Skin epidermis (tissue), 12 donors: Measurements from ENCODE around the gene CD55.

ENCODE experiments used
- H3K27ac ChIP-seq, 21 experiments: fragments of 200-600 bp; sonication (generic) in 11 of 21; one replicate each; pipeline ENCODE4 v1.5.0; 2020; ENCODE audit warnings: mild to moderate bottlenecking in 3 of 21, inconsistent platforms in 2 of 21, moderate library complexity in 2 of 21
- H3K4me3 ChIP-seq, 7 experiments: fragments of 200-600 bp; sonication (generic) in 2 of 7; one replicate each; pipeline ENCODE4 v1.5.0; 2020; ENCODE audit warnings: inconsistent platforms in 2 of 7, mild to moderate bottlenecking in 2 of 7, moderate library complexity in 1 of 7

The CD55 gene, protein sequence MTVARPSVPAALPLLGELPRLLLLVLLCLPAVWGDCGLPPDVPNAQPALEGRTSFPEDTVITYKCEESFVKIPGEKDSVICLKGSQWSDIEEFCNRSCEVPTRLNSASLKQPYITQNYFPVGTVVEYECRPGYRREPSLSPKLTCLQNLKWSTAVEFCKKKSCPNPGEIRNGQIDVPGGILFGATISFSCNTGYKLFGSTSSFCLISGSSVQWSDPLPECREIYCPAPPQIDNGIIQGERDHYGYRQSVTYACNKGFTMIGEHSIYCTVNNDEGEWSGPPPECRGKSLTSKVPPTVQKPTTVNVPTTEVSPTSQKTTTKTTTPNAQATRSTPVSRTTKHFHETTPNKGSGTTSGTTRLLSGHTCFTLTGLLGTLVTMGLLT

GRCh38 chr1:207321079-207321789, at the start of gene CD55:
CD55 (plus strand) TSS chr1:207321678; CDS start chr1:207321766, 88 bp downstream.
- H3K4me3 ChIP-seq, result peak within 1 kb of the TSS; percentile 60 to 85 (median 75)

GRCh38 chr1:207274882-207275281, 46.6 kb upstream of the CD55 start:
- Histone ChIP-seq H3K4me3 (no peak overlapping the region), H3K27ac (no peak overlapping the region)

More at GRCh38 chr1:207321079-207321789, at the start of gene CD55:
- H3K27ac ChIP-seq, result peak within 1 kb of the TSS; percentile 75 to 100 (median 95)

DNA sequence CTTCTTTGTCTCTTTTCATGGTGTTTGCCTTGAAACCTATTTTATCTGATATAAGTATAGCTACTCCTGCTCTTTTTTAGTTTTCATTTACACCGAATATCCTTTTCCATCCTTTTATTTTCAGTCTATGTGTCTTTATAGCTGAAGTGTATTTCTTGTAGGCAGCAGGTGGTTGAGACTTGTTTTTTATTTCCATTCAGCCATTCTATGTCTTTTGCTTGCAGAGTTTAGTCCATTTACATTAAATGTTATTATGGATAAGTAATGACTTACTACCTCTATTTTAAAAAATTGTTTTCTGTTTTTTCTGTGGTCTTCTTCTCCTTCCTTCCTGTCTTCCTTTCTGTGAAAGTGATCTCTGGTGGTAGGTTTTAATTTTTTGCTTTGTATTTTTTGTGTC, 45.0 kb upstream of the CD55 start:
- H3K4me3 ChIP-seq, result no peak overlapping the region
- no peak overlapping the region for H3K27ac ChIP-seq

DNA sequence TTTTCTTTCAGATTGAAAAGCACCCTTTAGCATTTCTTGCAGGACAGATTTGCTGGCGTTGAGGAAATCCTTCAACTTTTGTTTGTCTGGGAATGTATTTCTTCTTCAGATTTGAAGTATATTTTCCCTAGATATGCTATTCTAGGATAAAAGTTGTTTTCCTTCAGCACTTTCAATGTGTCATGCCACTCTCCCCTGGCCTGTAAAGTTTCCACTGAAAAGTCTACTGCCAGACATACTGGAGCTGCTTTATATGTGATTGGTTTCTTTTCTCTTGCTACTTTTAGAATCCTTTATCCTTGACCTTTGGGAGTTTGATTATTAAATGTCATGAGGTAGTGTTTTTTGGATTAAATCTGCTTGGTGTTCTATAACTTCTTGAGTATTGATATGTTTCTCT, 44.2 kb upstream of the CD55 start:
- Histone ChIP-seq H3K27ac (no peak overlapping the region), H3K4me3 (no peak overlapping the region)

DNA sequence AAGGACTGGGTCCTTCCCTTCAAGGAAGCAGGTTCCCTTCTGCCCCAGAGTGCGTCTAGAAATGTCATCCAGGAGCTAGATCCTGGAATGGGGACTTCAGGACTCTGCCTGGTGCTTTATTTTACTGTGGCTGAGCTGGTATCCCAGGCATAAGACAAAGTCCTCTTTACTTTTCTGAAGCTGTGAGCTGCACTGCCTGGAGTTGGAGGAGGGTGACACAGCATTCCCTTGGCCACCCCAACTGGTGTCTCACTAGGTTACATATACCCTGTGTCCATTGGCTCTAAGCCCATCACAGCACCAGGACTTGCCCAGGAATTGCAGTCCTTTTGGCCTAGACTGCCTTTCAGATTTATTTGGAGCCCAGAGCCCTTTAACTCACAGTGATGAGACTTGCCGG, 41.8 kb upstream of the CD55 start:
- Histone ChIP-seq H3K4me3 (no peak overlapping the region), H3K27ac (no peak overlapping the region)

GRCh38 chr1:207280706-207281105, 40.8 kb upstream of the CD55 start:
- H3K4me3 ChIP-seq, result no peak overlapping the region
- no peak overlapping the region for H3K27ac ChIP-seq

- Histone ChIP-seq H3K4me3 (no peak overlapping the region), H3K27ac (peak overlapping the region in 14 of 21 experiments; percentile 2 to 80 (median 52))
Observed at GRCh38 chr1:207282058-207282457, 39.4 kb upstream of the CD55 start.

- H3K27ac ChIP-seq, result peak overlapping the region in 17 of 21 experiments; percentile 3 to 80 (median 49)
- H3K4me3 ChIP-seq, result no peak overlapping the region
Observed at GRCh38 chr1:207282496-207283380, 38.7 kb upstream of the CD55 start.

GRCh38 chr1:207283421-207283820, 38.1 kb upstream of the CD55 start:
- H3K27ac ChIP-seq, result peak overlapping the region in 9 of 21 experiments; percentile 3 to 80 (median 55)
- H3K4me3 ChIP-seq, result no peak overlapping the region

DNA sequence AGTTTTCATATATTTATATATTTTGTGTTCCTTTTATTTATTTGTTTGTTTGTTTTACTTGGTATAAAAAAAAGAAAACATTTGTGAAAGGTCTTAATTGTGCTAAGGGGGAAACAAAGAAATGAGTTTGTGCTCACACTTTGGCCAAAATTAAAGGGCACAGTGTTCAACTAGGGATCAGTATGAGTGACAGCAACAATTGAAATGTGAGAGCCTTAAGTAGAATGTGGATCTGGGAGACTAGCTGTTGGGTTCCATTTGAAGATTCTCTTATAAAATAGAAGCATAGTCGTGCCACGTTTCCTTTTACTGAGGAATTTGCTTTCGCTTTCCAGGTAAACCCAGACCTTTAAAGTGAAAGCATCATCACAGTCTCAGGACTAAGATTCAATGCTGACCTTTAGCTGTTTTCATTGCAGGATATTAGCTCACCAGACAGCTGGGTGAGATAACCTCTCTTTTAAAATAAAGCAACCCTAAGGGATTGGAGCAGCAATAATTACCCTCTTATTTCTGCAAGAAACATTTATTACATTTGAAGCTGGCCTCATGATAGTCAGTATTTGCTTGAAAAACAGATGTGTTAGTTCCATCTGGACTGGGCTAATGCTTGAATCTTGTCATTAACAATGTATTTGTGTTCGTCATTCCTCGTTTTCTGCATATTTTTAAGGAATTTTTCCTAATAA, 37.1 kb upstream of the CD55 start:
- H3K27ac ChIP-seq, result peak overlapping the region in 5 of 21 experiments; percentile 22 to 80 (median 55)
- H3K4me3 ChIP-seq, result no peak overlapping the region

GRCh38 chr1:207286786-207287468, 34.6 kb upstream of the CD55 start:
- Histone ChIP-seq H3K4me3 (no peak overlapping the region), H3K27ac (peak overlapping the region in 4 of 21 experiments; percentile 32 to 55 (median 48))

- Histone ChIP-seq H3K4me3 (no peak overlapping the region), H3K27ac (peak overlapping the region in 3 of 21 experiments; percentile 20 to 57 (median 51))
Observed at GRCh38 chr1:207288315-207288714, 33.2 kb upstream of the CD55 start.

DNA sequence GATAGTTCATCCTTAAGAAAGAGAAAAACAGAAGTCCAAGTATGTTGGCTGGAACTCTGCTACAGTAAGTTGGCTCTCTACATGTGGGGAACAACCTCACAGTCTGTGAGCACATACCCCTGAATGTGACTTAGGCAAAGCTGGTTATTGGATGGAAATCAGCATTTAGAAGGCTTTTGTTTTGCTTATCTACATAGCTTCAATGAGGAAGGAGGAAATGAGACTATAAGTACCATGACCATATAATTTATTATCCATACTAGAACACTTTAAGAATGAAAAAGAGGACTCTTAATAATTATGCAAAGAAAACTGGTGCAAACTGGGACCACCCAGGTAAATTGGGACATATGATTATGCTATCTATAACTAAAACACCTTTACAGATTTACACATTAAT, 31.7 kb upstream of the CD55 start:
- H3K4me3 ChIP-seq, result no peak overlapping the region
- no peak overlapping the region for H3K27ac ChIP-seq

GRCh38 chr1:207291723-207292122, 29.8 kb upstream of the CD55 start:
- Histone ChIP-seq H3K4me3 (no peak overlapping the region), H3K27ac (no peak overlapping the region)

GRCh38 chr1:207298186-207298585, 23.3 kb upstream of the CD55 start:
- no peak overlapping the region for H3K4me3 ChIP-seq
- peak overlapping the region in 10 of 21 experiments; percentile 2 to 75 (median 46) for H3K27ac ChIP-seq

- Histone ChIP-seq H3K27ac (peak overlapping the region in 10 of 21 experiments; percentile 2 to 75 (median 46)), H3K4me3 (no peak overlapping the region)
Observed at GRCh38 chr1:207298636-207299398, 22.7 kb upstream of the CD55 start.

DNA sequence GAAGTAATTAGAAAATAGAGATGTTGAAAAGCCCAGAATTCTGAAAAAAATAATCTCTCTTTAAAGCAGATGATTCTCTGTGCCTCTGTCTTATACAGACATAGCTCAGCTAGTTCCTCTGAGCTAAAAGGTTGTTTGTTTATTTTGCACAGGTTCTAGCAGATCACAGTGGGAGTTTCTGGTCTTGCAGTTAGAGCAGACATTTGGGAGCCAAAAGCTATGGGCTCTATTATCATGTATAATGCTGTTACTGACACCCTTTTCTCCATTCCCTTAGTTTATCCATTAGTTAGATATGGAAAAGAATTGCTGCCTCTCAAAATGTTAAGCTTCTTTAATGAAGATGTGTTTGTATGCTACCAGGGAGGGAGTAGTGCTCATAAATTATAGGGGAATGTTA, 20.5 kb upstream of the CD55 start:
- no peak overlapping the region for H3K4me3 ChIP-seq
- H3K27ac ChIP-seq, result no peak overlapping the region
